Measurements from ENCODE around the gene PHKB.

PHKB gene

DNA sequence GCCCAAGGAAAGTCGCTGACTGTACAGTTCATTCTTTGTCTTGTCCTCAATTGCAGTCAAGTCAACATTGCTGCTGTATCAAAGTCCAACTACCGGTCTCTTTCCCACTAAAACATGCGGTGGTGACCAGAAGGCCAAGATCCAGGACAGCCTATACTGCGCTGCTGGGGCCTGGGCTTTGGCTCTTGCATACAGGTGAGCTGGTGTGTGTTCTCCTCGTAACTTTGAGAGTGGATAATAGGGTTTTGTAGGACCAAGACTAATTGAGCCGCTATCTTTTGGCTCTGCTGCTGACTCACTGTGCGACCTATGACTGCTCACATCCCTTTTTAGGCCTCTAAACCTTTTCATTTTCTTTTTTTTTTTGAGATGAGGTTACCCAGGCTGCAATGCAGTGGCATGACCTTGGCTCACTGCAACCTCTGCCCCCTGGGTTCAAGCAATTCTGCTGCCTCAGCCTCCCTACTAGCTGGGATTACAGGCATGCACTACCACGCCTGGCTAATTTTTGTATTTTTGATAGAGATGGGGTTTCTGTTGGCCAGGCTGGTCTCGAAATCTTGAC is 38.7 kb downstream of the PHKB start:
- Histone ChIP-seq H3K4me3 (ENCODE audit: low read length) (no peak overlapping the region), H3K27ac (ENCODE audit: low read length) (no peak overlapping the region), H3K36me3 (ENCODE audit: control insufficient read depth, insufficient read depth, low read length) (no peaks in the 10 kb centered on the region), H3K9me3 (ENCODE audit: control insufficient read depth, insufficient read depth, low read length) (no peaks in the 10 kb centered on the region), H3K27me3 (ENCODE audit: control insufficient read depth, insufficient read depth, low read length) (no peaks in the 10 kb centered on the region), H3K4me1 (ENCODE audit: control insufficient read depth, insufficient read depth, low read length) (no peaks in the 10 kb centered on the region)
- DNase-seq (ENCODE audit: low read depth, low spot score) = no peak
- WGBS (ENCODE audit: insufficient coverage, insufficient read length) = no CpG with 5 or more reads among the region's 9 CpGs

DNA sequence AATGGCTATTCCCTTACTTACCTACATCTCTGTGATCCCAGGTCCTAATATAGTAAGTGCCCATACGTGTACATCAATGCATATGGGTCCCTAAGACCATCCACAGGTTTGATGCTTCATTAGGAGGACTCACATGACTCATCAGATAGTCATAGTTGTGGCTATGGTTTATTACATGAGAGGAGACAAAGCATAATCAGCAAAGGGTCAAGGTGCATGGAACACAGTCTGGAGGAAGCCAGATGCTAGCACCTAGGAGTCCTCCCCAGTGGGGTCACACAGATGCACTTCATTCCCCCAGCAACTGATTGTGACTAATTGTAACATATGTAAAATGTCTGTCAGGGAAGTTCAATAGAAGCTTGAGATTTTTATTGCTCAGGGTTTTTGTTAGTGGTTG is 42.8 kb downstream of the PHKB start:
- H3K27ac ChIP-seq (ENCODE audit: low read length) = no peak overlapping the region
- WGBS (ENCODE audit: insufficient coverage, insufficient read length) = no CpG with 5 or more reads among the region's 1 CpG
- H3K4me3 ChIP-seq (ENCODE audit: low read length) = no peak overlapping the region
- H3K27me3 ChIP-seq (ENCODE audit: control insufficient read depth, insufficient read depth, low read length) = no peaks in the 10 kb centered on the region
- H3K4me1 ChIP-seq (ENCODE audit: control insufficient read depth, insufficient read depth, low read length) = no peaks in the 10 kb centered on the region
- DNase-seq (ENCODE audit: low read depth, low spot score) = no peak
- H3K9me3 ChIP-seq (ENCODE audit: control insufficient read depth, insufficient read depth, low read length) = no peaks in the 10 kb centered on the region
- H3K36me3 ChIP-seq (ENCODE audit: control insufficient read depth, insufficient read depth, low read length) = no peaks in the 10 kb centered on the region

DNA sequence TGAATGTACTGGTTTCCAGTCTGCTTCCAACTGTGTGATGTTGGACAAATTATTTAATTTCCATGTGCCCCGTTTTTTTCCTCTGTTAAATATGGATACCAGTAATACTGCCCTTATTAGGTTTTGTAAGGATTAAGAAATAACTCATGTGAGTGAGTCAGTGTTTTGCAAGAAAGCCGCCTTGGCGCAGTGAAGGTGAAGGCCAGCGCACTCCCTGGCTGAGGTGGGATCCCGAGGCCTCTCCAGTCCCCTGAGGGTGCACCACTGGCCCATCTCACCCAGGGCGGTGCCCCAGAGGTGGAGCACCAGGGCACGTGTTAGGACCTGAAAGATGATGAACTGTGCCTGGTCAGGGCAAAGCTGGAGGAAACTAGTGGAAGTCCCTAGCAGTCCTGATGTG is 43.5 kb downstream of the PHKB start:
- no peak for DNase-seq (ENCODE audit: low read depth, low spot score)
- Histone ChIP-seq H3K36me3 (ENCODE audit: control insufficient read depth, insufficient read depth, low read length) (no peaks in the 10 kb centered on the region), H3K4me3 (ENCODE audit: low read length) (no peak overlapping the region), H3K4me1 (ENCODE audit: control insufficient read depth, insufficient read depth, low read length) (no peaks in the 10 kb centered on the region), H3K27me3 (ENCODE audit: control insufficient read depth, insufficient read depth, low read length) (no peaks in the 10 kb centered on the region), H3K27ac (ENCODE audit: low read length) (no peak overlapping the region), H3K9me3 (ENCODE audit: control insufficient read depth, insufficient read depth, low read length) (no peaks in the 10 kb centered on the region)
- no CpG with 5 or more reads among the region's 7 CpGs for WGBS (ENCODE audit: insufficient coverage, insufficient read length)

- Histone ChIP-seq H3K36me3 (ENCODE audit: control insufficient read depth, insufficient read depth, low read length) (no peaks in the 10 kb centered on the region), H3K4me3 (ENCODE audit: low read length) (no peak overlapping the region), H3K27ac (ENCODE audit: low read length) (no peak overlapping the region), H3K27me3 (ENCODE audit: control insufficient read depth, insufficient read depth, low read length) (no peaks in the 10 kb centered on the region), H3K4me1 (ENCODE audit: control insufficient read depth, insufficient read depth, low read length) (no peaks in the 10 kb centered on the region), H3K9me3 (ENCODE audit: control insufficient read depth, insufficient read depth, low read length) (no peaks in the 10 kb centered on the region)
- WGBS (ENCODE audit: insufficient coverage, insufficient read length) = no CpG with 5 or more reads among the region's 2 CpGs
- no peak for DNase-seq (ENCODE audit: low read depth, low spot score)
These were observed 45.7 kb downstream of the PHKB start for GRCh38 chr16:47506800-47507199.

- Histone ChIP-seq H3K36me3 (ENCODE audit: control insufficient read depth, insufficient read depth, low read length) (no peaks in the 10 kb centered on the region), H3K27ac (ENCODE audit: low read length) (no peak overlapping the region), H3K4me1 (ENCODE audit: control insufficient read depth, insufficient read depth, low read length) (no peaks in the 10 kb centered on the region), H3K9me3 (ENCODE audit: control insufficient read depth, insufficient read depth, low read length) (no peaks in the 10 kb centered on the region), H3K27me3 (ENCODE audit: control insufficient read depth, insufficient read depth, low read length) (no peaks in the 10 kb centered on the region), H3K4me3 (ENCODE audit: low read length) (no peak overlapping the region)
- no peak for DNase-seq (ENCODE audit: low read depth, low spot score)
- WGBS (ENCODE audit: insufficient coverage, insufficient read length) = no CpG with 5 or more reads among the region's 1 CpG
These were observed 46.6 kb downstream of the PHKB start for GRCh38 chr16:47507701-47508100.

- Histone ChIP-seq H3K4me1 (ENCODE audit: control insufficient read depth, insufficient read depth, low read length) (no peaks in the 10 kb centered on the region), H3K27ac (ENCODE audit: low read length) (no peak overlapping the region), H3K36me3 (ENCODE audit: control insufficient read depth, insufficient read depth, low read length) (no peaks in the 10 kb centered on the region), H3K9me3 (ENCODE audit: control insufficient read depth, insufficient read depth, low read length) (no peaks in the 10 kb centered on the region), H3K27me3 (ENCODE audit: control insufficient read depth, insufficient read depth, low read length) (no peaks in the 10 kb centered on the region), H3K4me3 (ENCODE audit: low read length) (no peak overlapping the region)
- WGBS (ENCODE audit: insufficient coverage, insufficient read length) = no CpG with 5 or more reads among the region's 4 CpGs
- no peak for DNase-seq (ENCODE audit: low read depth, low spot score)
These were observed 50.8 kb downstream of the PHKB start for GRCh38 chr16:47511882-47512281.

DNA sequence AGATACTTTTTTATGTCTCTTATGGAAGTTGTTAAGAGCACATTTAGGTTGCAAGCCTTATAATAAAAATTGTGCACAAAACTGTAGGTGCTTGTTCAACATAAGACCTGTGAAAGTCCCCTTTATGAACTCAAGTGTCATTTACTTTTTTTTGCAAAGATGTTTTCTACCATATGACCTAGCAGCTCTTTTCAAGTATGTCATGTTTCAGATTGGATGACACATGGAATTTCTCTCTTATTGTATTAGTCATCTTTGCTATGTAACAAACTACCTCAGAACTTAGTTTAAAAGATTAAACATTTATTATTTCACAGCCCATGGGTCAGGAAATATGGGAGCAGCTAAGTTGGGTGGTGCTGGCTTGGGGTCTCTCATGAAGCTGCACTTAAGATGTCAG is 57.9 kb downstream of the PHKB start:
- no peak for DNase-seq (ENCODE audit: low read depth, low spot score)
- H3K36me3 ChIP-seq (ENCODE audit: control insufficient read depth, insufficient read depth, low read length) = no peaks in the 10 kb centered on the region
- no peak overlapping the region for H3K4me3 ChIP-seq (ENCODE audit: low read length)
- no peaks in the 10 kb centered on the region for H3K27me3 ChIP-seq (ENCODE audit: control insufficient read depth, insufficient read depth, low read length)
- no peaks in the 10 kb centered on the region for H3K4me1 ChIP-seq (ENCODE audit: control insufficient read depth, insufficient read depth, low read length)
- H3K9me3 ChIP-seq (ENCODE audit: control insufficient read depth, insufficient read depth, low read length) = no peaks in the 10 kb centered on the region
- no peak overlapping the region for H3K27ac ChIP-seq (ENCODE audit: low read length)

- Histone ChIP-seq H3K36me3 (ENCODE audit: control insufficient read depth, insufficient read depth, low read length) (no peaks in the 10 kb centered on the region), H3K9me3 (ENCODE audit: control insufficient read depth, insufficient read depth, low read length) (no peaks in the 10 kb centered on the region), H3K27ac (ENCODE audit: low read length) (no peak overlapping the region), H3K4me1 (ENCODE audit: control insufficient read depth, insufficient read depth, low read length) (no peaks in the 10 kb centered on the region), H3K4me3 (ENCODE audit: low read length) (no peak overlapping the region), H3K27me3 (ENCODE audit: control insufficient read depth, insufficient read depth, low read length) (no peaks in the 10 kb centered on the region)
- no CpG with 5 or more reads among the region's 3 CpGs for WGBS (ENCODE audit: insufficient coverage, insufficient read length)
- DNase-seq (ENCODE audit: low read depth, low spot score) = no peak
These were observed 58.4 kb downstream of the PHKB start for GRCh38 chr16:47519546-47519945.

DNA sequence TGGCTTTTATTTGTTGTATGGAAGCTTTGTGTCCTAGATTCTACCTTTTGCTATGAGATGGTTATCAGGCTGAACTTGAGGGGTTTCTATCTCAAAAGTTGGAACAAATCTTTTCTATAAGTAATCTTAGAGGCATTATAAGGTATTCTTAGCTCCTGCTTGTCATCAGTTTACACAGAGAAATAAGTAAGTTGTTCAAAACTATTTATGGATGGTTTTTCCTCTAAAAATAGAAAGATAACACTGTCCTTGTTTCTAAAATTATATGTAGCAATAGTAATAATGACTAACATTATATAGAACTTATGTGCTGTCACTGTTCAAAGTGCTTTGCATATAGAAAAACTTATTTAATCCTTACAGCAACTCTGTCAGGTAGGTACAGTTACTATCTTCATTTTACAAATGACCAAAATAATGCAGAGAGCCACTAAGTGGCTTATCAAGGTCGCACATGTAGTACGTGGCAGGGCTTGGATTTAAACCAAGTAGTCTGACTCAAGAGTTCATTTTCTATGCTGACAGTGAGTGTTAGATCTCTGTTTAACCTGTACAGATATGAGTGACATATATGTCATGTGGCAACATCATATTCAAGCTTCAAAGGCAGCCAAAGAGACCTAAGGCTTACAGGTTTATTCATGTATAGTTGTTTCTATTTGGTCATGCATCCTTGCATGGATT is 59.0 kb downstream of the PHKB start:
- no peak for DNase-seq (ENCODE audit: low read depth, low spot score)
- no CpG with 5 or more reads among the region's 2 CpGs for WGBS (ENCODE audit: insufficient coverage, insufficient read length)
- Histone ChIP-seq H3K27ac (ENCODE audit: low read length) (no peak overlapping the region), H3K36me3 (ENCODE audit: control insufficient read depth, insufficient read depth, low read length) (no peaks in the 10 kb centered on the region), H3K27me3 (ENCODE audit: control insufficient read depth, insufficient read depth, low read length) (no peaks in the 10 kb centered on the region), H3K4me3 (ENCODE audit: low read length) (no peak overlapping the region), H3K9me3 (ENCODE audit: control insufficient read depth, insufficient read depth, low read length) (no peaks in the 10 kb centered on the region), H3K4me1 (ENCODE audit: control insufficient read depth, insufficient read depth, low read length) (no peaks in the 10 kb centered on the region)

- WGBS (ENCODE audit: insufficient coverage, insufficient read length) = no CpG with 5 or more reads among the region's 2 CpGs
- no peaks in the 10 kb centered on the region for H3K27me3 ChIP-seq (ENCODE audit: control insufficient read depth, insufficient read depth, low read length)
- DNase-seq (ENCODE audit: low read depth, low spot score) = no peak
- no peaks in the 10 kb centered on the region for H3K36me3 ChIP-seq (ENCODE audit: control insufficient read depth, insufficient read depth, low read length)
- H3K4me3 ChIP-seq (ENCODE audit: low read length) = no peak overlapping the region
- H3K27ac ChIP-seq (ENCODE audit: low read length) = no peak overlapping the region
- H3K4me1 ChIP-seq (ENCODE audit: control insufficient read depth, insufficient read depth, low read length) = no peaks in the 10 kb centered on the region
- no peaks in the 10 kb centered on the region for H3K9me3 ChIP-seq (ENCODE audit: control insufficient read depth, insufficient read depth, low read length)
These were observed 62.3 kb downstream of the PHKB start for GRCh38 chr16:47523342-47524006.

- WGBS (ENCODE audit: insufficient coverage, insufficient read length) = no CpG with 5 or more reads among the region's 5 CpGs
- no peak overlapping the region for H3K4me3 ChIP-seq (ENCODE audit: low read length)
- H3K4me1 ChIP-seq (ENCODE audit: control insufficient read depth, insufficient read depth, low read length) = no peaks in the 10 kb centered on the region
These were observed 62.9 kb downstream of the PHKB start for GRCh38 chr16:47524007-47524405.

More at GRCh38 chr16:47524007-47524405, 62.9 kb downstream of the PHKB start:
- H3K27me3 ChIP-seq (ENCODE audit: control insufficient read depth, insufficient read depth, low read length) = no peaks in the 10 kb centered on the region
- no peak overlapping the region for H3K27ac ChIP-seq (ENCODE audit: low read length)
- no peak for DNase-seq (ENCODE audit: low read depth, low spot score)
- H3K9me3 ChIP-seq (ENCODE audit: control insufficient read depth, insufficient read depth, low read length) = no peaks in the 10 kb centered on the region
- H3K36me3 ChIP-seq (ENCODE audit: control insufficient read depth, insufficient read depth, low read length) = no peaks in the 10 kb centered on the region
